ENCODE results near the gene ACADS.

The ACADS gene

DNA sequence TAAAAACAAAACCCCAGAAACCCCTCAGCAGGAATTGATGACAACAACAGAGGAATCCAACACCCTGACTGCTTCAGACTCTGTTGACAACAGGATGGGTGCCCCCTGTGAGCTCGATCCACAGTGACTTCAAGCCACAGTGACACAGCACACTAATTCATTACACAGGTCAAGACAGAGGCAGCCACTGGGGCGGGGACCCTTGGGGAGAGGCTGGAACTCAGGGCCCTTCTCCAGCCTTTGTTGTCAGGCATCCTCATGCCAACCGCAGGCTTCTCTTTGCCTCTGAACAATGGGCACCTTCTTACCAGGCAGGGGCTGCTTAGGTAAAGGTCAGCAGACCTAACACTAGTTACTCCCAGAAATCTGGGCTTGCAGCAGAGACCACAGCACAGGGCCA, 37.6 kb downstream of the ACADS start:
- no peaks in the 10 kb centered on the region for H3K9me3 ChIP-seq (ENCODE audit: control insufficient read depth, insufficient read depth, low read length)
- H3K4me3 ChIP-seq (ENCODE audit: low read depth, low read length), result no peak overlapping the region
- H3K27me3 ChIP-seq (ENCODE audit: control insufficient read depth, insufficient read depth, low read length), result no peaks in the 10 kb centered on the region
- peaks cover 25% of the 10 kb centered on the region for H3K36me3 ChIP-seq (ENCODE audit: control insufficient read depth, insufficient read depth, low read length)
- no peak overlapping the region for H3K9ac ChIP-seq (ENCODE audit: low read depth, low read length)
- no peaks in the 10 kb centered on the region for H3K4me1 ChIP-seq (ENCODE audit: control insufficient read depth, insufficient read depth, low read length)

DNA sequence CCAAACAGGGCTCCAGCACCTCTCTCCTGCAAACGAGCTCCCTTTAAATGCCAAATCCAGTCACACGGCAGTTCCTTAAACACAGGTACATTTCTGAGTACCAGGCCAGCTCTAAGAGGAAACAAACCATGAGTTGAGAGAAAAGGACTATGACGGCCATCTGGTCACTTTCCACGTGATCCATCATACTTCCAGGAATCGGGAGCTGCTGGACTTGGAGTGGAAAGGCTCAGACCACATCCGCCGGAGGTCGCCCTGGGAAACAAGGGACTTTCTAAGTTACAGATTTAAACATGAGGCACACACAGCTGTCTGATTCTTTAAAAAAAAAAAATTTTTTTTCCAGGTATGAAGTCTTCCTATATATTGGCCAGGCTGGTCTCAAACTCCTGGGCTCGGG, 39.2 kb downstream of the ACADS start:
- Histone ChIP-seq H3K36me3 (ENCODE audit: control insufficient read depth, insufficient read depth, low read length) (peaks cover 29% of the 10 kb centered on the region), H3K4me1 (ENCODE audit: control insufficient read depth, insufficient read depth, low read length) (no peaks in the 10 kb centered on the region), H3K9me3 (ENCODE audit: control insufficient read depth, insufficient read depth, low read length) (no peaks in the 10 kb centered on the region), H3K27me3 (ENCODE audit: control insufficient read depth, insufficient read depth, low read length) (no peaks in the 10 kb centered on the region), H3K9ac (ENCODE audit: low read depth, low read length) (no peak overlapping the region), H3K4me3 (ENCODE audit: low read depth, low read length) (no peak overlapping the region)

DNA sequence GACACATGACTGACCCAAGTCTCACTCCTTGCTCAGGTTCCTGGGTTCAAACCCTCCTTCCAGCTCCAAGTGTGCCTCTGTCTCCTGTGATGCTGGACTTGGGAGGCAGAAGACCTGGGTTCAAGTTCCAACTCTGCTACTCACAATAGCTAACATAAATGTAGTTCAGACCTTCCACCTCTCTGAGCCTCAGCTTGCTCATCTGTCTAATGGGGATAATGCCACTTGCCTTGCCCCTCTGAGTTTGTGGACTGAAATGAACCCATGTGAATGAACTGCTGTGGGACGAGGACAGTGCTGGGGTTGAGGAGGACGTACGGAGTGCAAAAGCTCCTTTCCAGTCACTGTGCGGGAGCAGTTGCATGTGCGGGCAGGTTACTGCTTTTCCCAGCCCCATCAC, 40.9 kb downstream of the ACADS start:
- no peak overlapping the region for H3K4me3 ChIP-seq (ENCODE audit: low read depth, low read length)
- peaks cover 26% of the 10 kb centered on the region for H3K36me3 ChIP-seq (ENCODE audit: control insufficient read depth, insufficient read depth, low read length)
- no peaks in the 10 kb centered on the region for H3K9me3 ChIP-seq (ENCODE audit: control insufficient read depth, insufficient read depth, low read length)
- no peak overlapping the region for H3K9ac ChIP-seq (ENCODE audit: low read depth, low read length)
- no peaks in the 10 kb centered on the region for H3K27me3 ChIP-seq (ENCODE audit: control insufficient read depth, insufficient read depth, low read length)
- no peaks in the 10 kb centered on the region for H3K4me1 ChIP-seq (ENCODE audit: control insufficient read depth, insufficient read depth, low read length)

DNA sequence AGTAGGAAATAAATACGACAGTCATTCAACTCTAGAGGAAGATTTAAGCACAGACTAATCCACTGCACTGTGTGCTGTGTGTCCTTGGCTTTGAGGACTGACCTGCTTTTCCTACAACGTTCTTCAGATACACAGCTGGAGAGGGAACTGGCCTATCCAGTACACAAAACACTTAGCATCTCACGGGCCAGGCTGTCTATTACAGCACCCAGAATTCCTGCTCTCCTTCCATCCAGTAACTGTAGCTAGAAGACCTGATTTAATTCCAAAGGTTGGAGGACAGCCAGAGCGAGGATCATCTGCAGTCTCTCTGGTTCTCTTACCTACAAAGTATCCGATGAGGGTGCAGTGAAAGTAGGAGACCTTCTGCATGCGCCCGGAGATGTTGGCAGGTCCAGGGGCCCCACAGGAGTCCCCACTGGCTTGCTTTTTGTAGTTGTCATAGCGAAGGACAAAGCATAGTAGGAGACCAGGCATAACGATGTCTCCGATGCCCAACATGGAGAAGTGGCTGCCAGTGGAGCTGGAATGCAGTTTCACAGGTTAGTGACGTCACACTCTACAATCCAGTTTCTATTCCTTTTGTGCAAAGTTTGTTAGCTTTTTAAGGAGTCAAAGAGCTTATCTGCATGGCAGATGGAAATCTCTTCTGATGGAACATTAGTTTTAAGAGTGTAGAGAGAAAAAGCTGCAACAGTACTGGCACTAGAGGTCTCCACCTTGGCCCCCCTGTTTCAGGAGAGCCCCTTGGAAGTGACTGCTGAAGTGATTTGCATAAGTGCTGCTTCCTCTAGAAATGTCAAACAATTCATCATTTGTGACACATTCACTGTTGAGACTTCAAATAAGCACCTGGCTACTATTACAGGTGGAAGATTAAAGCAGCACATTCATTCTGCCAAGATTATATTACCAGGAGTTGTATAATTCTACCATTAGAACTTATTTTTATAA, 41.7 kb downstream of the ACADS start:
- no peaks in the 10 kb centered on the region for H3K4me1 ChIP-seq (ENCODE audit: control insufficient read depth, insufficient read depth, low read length)
- no peaks in the 10 kb centered on the region for H3K27me3 ChIP-seq (ENCODE audit: control insufficient read depth, insufficient read depth, low read length)
- no peak overlapping the region for H3K9ac ChIP-seq (ENCODE audit: low read depth, low read length)
- H3K9me3 ChIP-seq (ENCODE audit: control insufficient read depth, insufficient read depth, low read length), result no peaks in the 10 kb centered on the region
- peaks cover 26% of the 10 kb centered on the region for H3K36me3 ChIP-seq (ENCODE audit: control insufficient read depth, insufficient read depth, low read length)
- H3K4me3 ChIP-seq (ENCODE audit: low read depth, low read length), result no peak overlapping the region

DNA sequence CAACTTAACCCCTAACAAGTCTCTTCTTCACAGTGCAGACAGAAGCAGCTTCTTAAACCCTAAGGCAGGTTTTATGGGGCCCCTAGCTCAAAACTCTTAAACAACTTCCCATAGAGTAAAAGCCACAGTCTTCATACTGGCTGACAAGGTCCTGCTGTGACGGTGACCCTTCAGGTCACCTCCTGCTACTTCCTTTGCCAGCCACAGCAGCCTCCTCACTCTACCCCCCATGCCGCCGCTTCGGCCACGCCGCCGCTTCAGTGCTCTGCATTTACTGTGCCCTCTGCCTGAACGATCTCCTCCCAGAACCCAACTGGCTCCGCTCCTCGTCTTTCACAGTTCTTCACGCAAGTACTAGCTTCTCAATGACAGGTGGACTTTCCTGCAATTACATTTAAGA, 45.5 kb downstream of the ACADS start:
- Histone ChIP-seq H3K36me3 (ENCODE audit: control insufficient read depth, insufficient read depth, low read length) (peaks cover 20% of the 10 kb centered on the region), H3K27me3 (ENCODE audit: control insufficient read depth, insufficient read depth, low read length) (no peaks in the 10 kb centered on the region), H3K9ac (ENCODE audit: low read depth, low read length) (no peak overlapping the region), H3K4me1 (ENCODE audit: control insufficient read depth, insufficient read depth, low read length) (no peaks in the 10 kb centered on the region), H3K4me3 (ENCODE audit: low read depth, low read length) (no peak overlapping the region), H3K9me3 (ENCODE audit: control insufficient read depth, insufficient read depth, low read length) (no peaks in the 10 kb centered on the region)

DNA sequence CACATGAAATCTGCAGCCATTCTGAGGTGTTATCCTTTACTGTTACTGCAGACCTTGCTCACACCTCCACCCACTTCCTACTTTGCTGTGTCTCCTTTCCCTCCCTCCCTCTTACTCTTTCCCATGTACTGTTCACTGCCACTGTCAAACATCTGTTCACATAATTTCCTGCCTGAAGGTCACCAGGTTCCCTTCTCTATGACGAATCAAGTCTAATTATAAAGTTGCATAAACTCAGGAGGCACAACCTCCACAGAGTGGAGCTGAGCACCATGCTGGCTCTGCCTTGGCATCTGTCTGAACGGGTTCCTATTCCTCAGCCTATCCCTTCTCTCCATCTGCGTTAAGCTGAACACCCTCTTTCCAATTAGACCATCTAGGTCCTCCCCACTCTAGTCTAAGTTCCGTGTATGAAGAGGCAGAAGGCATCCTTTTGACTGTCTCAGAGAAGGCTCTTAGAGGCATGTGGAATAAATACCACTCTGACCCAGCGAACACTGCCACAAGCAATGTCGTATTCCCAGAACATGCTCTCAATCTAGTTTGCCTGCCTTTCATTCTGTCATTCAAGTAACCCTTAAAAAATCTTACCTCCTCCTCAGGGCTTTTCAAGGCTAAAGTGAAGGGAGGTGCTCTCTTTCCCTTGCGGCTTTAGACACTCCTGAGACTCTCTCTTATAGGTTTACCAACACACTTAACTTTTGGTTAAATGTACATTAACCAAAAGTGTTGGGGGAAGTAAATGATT, 48.7 kb downstream of the ACADS start:
- Histone ChIP-seq H3K9me3 (ENCODE audit: control insufficient read depth, insufficient read depth, low read length) (no peaks in the 10 kb centered on the region), H3K36me3 (ENCODE audit: control insufficient read depth, insufficient read depth, low read length) (no peaks in the 10 kb centered on the region), H3K27me3 (ENCODE audit: control insufficient read depth, insufficient read depth, low read length) (no peaks in the 10 kb centered on the region), H3K4me3 (ENCODE audit: low read depth, low read length) (no peak overlapping the region), H3K4me1 (ENCODE audit: control insufficient read depth, insufficient read depth, low read length) (no peaks in the 10 kb centered on the region), H3K9ac (ENCODE audit: low read depth, low read length) (no peak overlapping the region)

DNA sequence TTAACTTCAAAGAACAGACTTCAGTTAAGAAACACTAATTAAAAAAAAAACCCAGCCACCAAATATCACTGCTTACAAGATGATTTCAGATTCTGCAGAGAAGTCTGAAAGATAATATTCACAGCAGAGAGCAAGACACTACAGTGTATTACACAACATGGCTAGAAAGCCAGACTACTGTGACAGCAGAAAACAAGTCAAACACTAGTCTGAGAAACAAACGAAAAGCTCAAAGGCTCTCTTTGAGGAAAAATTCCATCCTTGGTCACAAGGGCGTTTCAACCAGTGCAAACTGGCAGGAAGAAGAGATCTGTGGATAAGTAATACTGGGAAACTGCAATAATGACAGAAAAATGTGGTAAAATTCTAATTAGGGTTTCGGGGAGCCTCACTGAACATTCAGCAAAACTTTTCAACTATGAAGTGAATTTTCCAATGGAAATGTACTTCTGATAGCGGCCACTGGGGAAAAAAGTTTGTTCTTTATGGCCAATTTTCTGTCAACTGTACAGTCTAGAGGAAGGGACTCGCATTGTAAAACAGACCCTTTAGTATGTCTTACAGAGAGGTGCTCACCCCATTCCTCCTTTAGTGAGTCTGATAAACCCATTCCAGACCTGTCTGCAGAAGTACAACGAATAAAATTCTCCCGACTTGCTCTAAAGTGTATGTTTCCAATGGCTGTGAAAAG, 50.4 kb downstream of the ACADS start:
- Histone ChIP-seq H3K4me3 (ENCODE audit: low read depth, low read length) (no peak overlapping the region), H3K9ac (ENCODE audit: low read depth, low read length) (no peak overlapping the region), H3K36me3 (ENCODE audit: control insufficient read depth, insufficient read depth, low read length) (no peaks in the 10 kb centered on the region), H3K27me3 (ENCODE audit: control insufficient read depth, insufficient read depth, low read length) (no peaks in the 10 kb centered on the region), H3K4me1 (ENCODE audit: control insufficient read depth, insufficient read depth, low read length) (no peaks in the 10 kb centered on the region), H3K9me3 (ENCODE audit: control insufficient read depth, insufficient read depth, low read length) (no peaks in the 10 kb centered on the region)

DNA sequence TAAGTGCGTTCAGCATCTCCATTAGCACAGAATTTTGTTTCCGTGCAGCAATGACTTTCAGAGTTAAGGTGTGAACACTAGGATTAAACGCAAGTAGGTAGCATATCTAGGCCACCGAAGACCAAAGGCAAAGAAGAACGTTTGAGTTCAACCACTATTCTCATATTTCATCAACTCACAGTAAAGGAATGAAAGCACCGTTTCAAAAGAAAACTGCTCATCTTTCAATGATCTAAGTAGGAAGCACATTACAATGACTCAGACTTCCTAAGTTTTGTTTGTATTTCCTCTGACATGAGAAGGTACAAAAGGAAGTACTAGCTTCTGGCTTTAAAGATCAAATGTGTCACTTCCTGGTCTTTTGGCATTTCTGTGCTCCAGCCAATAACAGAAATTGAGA, 57.6 kb downstream of the ACADS start:
- H3K9me3 ChIP-seq (ENCODE audit: control insufficient read depth, insufficient read depth, low read length), result no peaks in the 10 kb centered on the region
- H3K27me3 ChIP-seq (ENCODE audit: control insufficient read depth, insufficient read depth, low read length), result no peaks in the 10 kb centered on the region
- H3K4me3 ChIP-seq (ENCODE audit: low read depth, low read length), result no peak overlapping the region
- no peaks in the 10 kb centered on the region for H3K4me1 ChIP-seq (ENCODE audit: control insufficient read depth, insufficient read depth, low read length)
- H3K36me3 ChIP-seq (ENCODE audit: control insufficient read depth, insufficient read depth, low read length), result no peaks in the 10 kb centered on the region
- H3K9ac ChIP-seq (ENCODE audit: low read depth, low read length), result no peak overlapping the region

DNA sequence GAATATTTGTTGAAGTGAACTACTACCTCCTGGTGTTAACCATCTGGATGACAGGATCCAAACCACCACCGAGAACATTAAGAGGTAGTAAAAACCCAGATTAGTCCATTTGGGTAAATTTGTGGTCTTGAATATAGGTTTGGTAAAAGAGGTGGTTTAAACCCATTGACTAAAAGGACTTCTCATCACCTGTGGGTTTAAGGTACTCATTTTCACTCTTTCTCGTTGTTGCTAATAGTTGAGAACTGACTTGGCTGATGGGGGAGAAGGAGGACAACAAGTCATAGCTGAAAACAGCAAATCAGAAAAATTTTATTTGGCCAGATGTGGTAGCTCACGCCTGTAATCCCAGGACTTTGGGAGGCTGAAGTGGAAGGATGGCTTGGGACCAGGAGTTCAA, 59.2 kb downstream of the ACADS start:
- H3K27me3 ChIP-seq (ENCODE audit: control insufficient read depth, insufficient read depth, low read length), result no peaks in the 10 kb centered on the region
- no peak overlapping the region for H3K4me3 ChIP-seq (ENCODE audit: low read depth, low read length)
- H3K9ac ChIP-seq (ENCODE audit: low read depth, low read length), result no peak overlapping the region
- no peaks in the 10 kb centered on the region for H3K36me3 ChIP-seq (ENCODE audit: control insufficient read depth, insufficient read depth, low read length)
- no peaks in the 10 kb centered on the region for H3K4me1 ChIP-seq (ENCODE audit: control insufficient read depth, insufficient read depth, low read length)
- no peaks in the 10 kb centered on the region for H3K9me3 ChIP-seq (ENCODE audit: control insufficient read depth, insufficient read depth, low read length)

DNA sequence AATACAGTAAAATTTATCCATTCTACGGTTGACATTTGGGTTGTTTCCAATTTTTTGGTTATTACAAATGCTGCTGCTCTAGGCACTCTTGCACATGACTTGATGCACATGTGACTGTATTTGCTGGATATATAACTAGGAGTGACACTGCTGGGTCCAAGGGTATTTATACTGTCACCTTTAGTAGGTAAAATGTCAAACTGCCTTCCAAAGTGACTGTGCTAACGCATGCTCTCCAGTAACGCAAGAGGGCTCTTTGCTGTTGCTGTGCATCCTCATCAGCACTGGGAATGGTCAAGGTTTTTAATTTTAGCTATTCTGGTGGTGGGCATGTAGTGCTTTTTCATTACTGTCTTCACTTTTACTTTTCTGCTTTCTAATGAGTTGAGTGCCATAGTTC, 62.3 kb downstream of the ACADS start:
- Histone ChIP-seq H3K27me3 (ENCODE audit: control insufficient read depth, insufficient read depth, low read length) (no peaks in the 10 kb centered on the region), H3K4me1 (ENCODE audit: control insufficient read depth, insufficient read depth, low read length) (no peaks in the 10 kb centered on the region), H3K4me3 (ENCODE audit: low read depth, low read length) (no peak overlapping the region), H3K9me3 (ENCODE audit: control insufficient read depth, insufficient read depth, low read length) (no peaks in the 10 kb centered on the region), H3K36me3 (ENCODE audit: control insufficient read depth, insufficient read depth, low read length) (no peaks in the 10 kb centered on the region), H3K9ac (ENCODE audit: low read depth, low read length) (no peak overlapping the region)

Data from iPS-15b (cell line).